GM18505 (cell line): Measurements from ENCODE around the gene MS4A7.

Experiments used
- ATAC-seq: cut with Tn5 transposase; IDR thresholded peaks from one replicate; pipeline ENCODE4 v1.9.1; 2021; ENCODE audit not compliant: unreplicated experiment
- POLR2A ChIP-seq: IDR thresholded peaks from 4 replicates; pipeline ENCODE4 v1.6.1; 2011; ENCODE audit warnings: borderline replicate concordance; ENCODE audit not compliant: insufficient read depth, insufficient read length; ENCODE audit errors: extremely low read depth

The MS4A7 gene

GRCh38 chr11:60378354-60378753, at the start of gene MS4A7:
TSS of gene MS4A7 (plus strand) at chr11:60378532. CDS start at chr11:60383142, 4,610 bp downstream.
- peak; percentile 44 for TF ChIP-seq POLR2A
- ATAC-seq = peak; percentile 91

- TF ChIP-seq POLR2A = no peak
- no peak for ATAC-seq
Observed at GRCh38 chr11:60332846-60333245, 45.5 kb upstream of the MS4A7 start.

- no peak for TF ChIP-seq POLR2A
- ATAC-seq = no peak
Observed at GRCh38 chr11:60334005-60334620, 44.2 kb upstream of the MS4A7 start.

- no peak for ATAC-seq
- no peak for TF ChIP-seq POLR2A
Observed at GRCh38 chr11:60336767-60337391, 41.5 kb upstream of the MS4A7 start.

GRCh38 chr11:60338053-60338452, 40.3 kb upstream of the MS4A7 start:
- ATAC-seq = no peak
- no peak for TF ChIP-seq POLR2A

- no peak for ATAC-seq
- no peak for TF ChIP-seq POLR2A
Observed at GRCh38 chr11:60339356-60339755, 39.0 kb upstream of the MS4A7 start.

- no peak for ATAC-seq
- TF ChIP-seq POLR2A = no peak
Observed at GRCh38 chr11:60343094-60343704, 35.1 kb upstream of the MS4A7 start.

- no peak for ATAC-seq
- TF ChIP-seq POLR2A = no peak
Observed at GRCh38 chr11:60344146-60344545, 34.2 kb upstream of the MS4A7 start.

GRCh38 chr11:60345489-60345888, 32.8 kb upstream of the MS4A7 start:
- no peak for ATAC-seq
- TF ChIP-seq POLR2A = no peak

- no peak for TF ChIP-seq POLR2A
- ATAC-seq = no peak
Observed at GRCh38 chr11:60347084-60347797, 31.1 kb upstream of the MS4A7 start.

GRCh38 chr11:60348116-60348515, 30.2 kb upstream of the MS4A7 start:
- no peak for TF ChIP-seq POLR2A
- no peak for ATAC-seq

GRCh38 chr11:60349990-60350389, 28.3 kb upstream of the MS4A7 start:
- no peak for ATAC-seq
- TF ChIP-seq POLR2A = no peak

GRCh38 chr11:60357771-60358170, 20.6 kb upstream of the MS4A7 start:
- no peak for TF ChIP-seq POLR2A
- ATAC-seq = no peak
